ENCODE measurements around the gene ADCY10.

DNA sequence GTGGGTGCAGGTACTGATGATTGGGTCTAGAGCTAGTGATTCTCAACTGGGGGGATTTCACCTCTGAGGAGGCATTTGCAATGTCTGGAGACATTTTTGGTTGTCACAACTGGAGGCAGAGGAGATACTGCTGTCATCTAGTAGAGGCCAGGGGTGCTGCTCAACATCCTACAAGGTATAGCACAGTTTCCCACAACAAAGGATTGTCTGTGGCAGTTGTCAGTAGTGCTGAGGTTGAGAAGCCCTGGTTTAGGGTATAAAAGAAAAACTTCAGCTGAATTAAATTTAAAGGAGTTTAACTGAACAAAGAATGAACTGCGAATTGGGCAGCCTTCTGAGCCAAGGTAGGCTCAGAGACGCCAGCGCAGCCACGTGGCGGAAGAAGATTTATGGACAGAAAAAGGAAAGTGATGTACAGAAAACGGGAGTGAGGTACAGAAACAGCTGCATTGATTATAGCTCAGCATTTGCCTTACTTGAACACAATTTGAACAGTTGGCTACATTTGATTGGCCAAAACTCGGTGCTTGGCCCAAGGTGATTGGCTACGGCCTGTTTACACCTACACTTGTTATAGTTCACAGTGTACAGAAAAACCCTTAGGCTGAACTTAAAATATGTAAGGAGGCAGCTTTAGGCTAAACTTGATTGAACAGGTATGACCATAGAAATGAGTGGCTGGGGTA is 151.7 kb downstream of the ADCY10 start:
- TF ChIP-seq POLR2AphosphoS5 (IDR thresholded peaks at IDR 0.05) (no peak), EZH2 (IDR thresholded peaks at IDR 0.05; ENCODE audit: borderline replicate concordance, insufficient read depth, low read length, poor library complexity, severe bottlenecking) (no peak), MXI1 (conservative IDR thresholded peaks at IDR 0.05; ENCODE audit: poor library complexity, severe bottlenecking) (no peak), EP300 (conservative IDR thresholded peaks at IDR 0.05; ENCODE audit: poor library complexity, severe bottlenecking) (no peak)
- TF ChIP-seq, protein P1, sequence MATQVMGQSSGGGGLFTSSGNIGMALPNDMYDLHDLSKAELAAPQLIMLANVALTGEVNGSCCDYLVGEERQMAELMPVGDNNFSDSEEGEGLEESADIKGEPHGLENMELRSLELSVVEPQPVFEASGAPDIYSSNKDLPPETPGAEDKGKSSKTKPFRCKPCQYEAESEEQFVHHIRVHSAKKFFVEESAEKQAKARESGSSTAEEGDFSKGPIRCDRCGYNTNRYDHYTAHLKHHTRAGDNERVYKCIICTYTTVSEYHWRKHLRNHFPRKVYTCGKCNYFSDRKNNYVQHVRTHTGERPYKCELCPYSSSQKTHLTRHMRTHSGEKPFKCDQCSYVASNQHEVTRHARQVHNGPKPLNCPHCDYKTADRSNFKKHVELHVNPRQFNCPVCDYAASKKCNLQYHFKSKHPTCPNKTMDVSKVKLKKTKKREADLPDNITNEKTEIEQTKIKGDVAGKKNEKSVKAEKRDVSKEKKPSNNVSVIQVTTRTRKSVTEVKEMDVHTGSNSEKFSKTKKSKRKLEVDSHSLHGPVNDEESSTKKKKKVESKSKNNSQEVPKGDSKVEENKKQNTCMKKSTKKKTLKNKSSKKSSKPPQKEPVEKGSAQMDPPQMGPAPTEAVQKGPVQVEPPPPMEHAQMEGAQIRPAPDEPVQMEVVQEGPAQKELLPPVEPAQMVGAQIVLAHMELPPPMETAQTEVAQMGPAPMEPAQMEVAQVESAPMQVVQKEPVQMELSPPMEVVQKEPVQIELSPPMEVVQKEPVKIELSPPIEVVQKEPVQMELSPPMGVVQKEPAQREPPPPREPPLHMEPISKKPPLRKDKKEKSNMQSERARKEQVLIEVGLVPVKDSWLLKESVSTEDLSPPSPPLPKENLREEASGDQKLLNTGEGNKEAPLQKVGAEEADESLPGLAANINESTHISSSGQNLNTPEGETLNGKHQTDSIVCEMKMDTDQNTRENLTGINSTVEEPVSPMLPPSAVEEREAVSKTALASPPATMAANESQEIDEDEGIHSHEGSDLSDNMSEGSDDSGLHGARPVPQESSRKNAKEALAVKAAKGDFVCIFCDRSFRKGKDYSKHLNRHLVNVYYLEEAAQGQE (IDR thresholded peaks at IDR 0.05; ENCODE audit: borderline replicate concordance), result no peak
- TF ChIP-seq, protein P2, sequence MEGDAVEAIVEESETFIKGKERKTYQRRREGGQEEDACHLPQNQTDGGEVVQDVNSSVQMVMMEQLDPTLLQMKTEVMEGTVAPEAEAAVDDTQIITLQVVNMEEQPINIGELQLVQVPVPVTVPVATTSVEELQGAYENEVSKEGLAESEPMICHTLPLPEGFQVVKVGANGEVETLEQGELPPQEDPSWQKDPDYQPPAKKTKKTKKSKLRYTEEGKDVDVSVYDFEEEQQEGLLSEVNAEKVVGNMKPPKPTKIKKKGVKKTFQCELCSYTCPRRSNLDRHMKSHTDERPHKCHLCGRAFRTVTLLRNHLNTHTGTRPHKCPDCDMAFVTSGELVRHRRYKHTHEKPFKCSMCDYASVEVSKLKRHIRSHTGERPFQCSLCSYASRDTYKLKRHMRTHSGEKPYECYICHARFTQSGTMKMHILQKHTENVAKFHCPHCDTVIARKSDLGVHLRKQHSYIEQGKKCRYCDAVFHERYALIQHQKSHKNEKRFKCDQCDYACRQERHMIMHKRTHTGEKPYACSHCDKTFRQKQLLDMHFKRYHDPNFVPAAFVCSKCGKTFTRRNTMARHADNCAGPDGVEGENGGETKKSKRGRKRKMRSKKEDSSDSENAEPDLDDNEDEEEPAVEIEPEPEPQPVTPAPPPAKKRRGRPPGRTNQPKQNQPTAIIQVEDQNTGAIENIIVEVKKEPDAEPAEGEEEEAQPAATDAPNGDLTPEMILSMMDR (IDR thresholded peaks at IDR 0.05; ENCODE audit: poor library complexity, severe bottlenecking), result no peak

All from neural cell (in vitro differentiated cells).